Fibroblast of gingiva (primary cell): Measurements from ENCODE around the gene DNM1.
A peak's percentile ranks its signal among the peaks of the same experiment; 100 is the strongest.

Source experiments
- DNase-seq: peaks from one replicate; pipeline ENCODE4 v3.0.0-alpha.2; 2011; ENCODE audit warnings: low read depth

DNM1 gene

DNA sequence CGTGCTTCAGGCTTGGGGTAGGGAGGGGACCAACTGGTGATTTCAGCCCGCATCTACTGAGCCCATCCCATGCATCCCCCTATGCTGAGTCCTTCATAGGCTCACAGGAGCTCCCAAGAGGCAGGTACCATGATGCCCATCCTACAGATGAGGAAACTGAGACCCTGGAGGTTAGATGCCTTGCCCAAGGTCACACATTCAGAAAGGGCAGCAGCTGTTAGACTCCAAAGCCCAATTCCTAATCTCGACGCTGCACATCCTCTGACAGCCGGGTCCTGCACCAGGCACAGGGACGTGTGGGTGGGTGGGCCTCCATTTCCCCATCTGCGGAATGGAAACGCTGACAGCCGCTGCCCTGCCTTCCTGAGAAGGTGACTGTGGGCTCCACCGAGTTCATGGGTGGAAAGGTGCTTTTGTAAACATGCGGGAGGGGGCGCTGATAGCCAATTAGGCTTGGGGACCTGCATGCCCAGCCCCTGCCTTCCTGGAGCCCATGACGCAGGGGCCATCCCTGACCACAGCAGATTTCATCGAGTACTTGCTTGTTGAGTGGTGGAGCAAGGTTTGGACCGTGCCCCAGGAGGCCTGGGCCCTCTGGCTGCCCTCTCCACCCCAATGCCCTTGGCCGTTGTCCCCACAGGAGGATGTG is 2.2 kb downstream of the DNM1 start:
- DNase-seq: no peak

DNA sequence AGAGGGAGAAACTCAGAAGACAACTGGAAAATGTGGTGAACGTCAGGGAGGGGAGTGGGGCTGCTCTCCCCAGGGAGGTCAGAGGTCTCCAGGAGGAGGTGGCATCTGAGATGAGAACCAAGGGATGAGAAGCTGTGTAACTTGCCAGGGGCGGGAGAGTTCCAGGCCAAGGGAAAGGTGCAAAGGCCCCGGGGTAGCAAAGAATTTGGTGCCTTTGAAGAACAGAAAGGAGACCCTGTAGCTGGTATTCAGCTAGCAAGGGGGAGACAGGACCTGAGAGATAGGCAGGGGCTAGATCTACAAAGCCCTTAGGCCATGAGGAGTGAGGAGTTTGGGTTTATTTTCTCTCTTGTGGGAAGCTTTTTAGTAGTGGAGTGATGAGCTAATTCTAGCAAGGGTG is 3.3 kb downstream of the DNM1 start:
- DNase-seq: no peak

DNA sequence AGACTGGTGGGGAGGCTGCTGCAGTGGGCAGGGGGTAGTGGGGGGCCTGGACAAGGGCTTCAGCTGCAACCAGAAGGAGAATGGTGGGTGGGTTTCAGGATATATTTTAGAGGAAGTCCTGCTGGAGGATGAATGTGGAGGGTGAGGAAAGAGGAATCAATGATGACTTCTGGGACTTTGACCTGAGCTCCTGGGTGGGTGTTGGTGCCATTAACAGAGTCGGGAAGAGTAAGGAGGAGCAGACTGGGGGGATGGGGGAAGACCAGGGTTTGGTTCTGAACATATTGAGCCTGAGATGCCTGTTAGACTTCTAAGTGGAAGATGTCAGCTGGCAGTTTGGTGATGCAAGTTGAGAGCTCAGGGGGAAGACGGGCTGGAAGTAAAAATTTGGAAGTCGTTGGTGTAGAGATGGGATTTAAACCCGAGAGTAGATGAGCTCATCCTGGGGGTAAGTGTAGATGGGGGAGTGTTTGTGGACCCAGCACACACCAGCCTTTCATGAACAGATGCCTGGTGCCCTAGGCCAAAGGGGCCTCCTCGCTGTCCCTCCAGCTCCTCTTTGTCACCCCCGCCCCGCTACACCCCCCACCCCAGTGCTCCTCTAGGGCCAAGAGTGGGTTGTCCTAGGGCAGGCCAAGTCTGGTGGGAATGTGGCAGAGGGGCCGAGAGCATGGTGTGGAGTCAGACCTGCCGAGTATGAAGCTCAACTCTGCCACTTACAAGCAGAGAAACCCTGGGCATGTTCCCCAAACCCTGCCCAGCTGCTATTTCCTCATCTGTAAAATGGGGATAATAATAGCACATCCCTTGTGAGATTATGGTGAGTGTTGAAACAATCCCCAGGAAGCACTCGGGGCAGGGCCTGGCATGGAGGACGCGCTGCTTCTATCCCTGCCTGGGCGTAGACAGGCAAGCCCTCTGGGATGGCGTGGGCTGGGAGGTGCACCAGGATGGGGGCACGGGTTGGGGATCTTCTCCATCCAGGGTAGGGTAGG is 4.0 kb downstream of the DNM1 start:
- no peak for DNase-seq

DNA sequence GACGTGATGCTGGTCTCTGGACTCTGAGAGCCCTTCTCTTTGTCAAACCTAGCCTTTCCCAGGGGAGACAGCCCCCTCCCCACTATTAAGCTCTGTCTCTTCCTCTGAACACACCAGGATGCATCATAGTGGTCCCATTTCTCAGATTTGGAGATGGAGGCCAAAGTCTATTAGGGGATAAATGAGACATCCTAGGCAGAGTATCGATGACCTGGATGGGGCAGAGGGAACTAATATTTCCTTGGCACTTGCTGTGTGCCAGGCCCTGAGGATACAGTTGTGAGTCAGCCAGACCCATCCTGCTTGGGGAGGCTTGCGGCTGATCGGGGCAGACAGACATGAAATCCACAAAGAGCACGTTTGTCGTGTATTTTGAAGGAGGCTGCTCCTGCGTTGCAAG is 5.2 kb downstream of the DNM1 start:
- no peak for DNase-seq

DNA sequence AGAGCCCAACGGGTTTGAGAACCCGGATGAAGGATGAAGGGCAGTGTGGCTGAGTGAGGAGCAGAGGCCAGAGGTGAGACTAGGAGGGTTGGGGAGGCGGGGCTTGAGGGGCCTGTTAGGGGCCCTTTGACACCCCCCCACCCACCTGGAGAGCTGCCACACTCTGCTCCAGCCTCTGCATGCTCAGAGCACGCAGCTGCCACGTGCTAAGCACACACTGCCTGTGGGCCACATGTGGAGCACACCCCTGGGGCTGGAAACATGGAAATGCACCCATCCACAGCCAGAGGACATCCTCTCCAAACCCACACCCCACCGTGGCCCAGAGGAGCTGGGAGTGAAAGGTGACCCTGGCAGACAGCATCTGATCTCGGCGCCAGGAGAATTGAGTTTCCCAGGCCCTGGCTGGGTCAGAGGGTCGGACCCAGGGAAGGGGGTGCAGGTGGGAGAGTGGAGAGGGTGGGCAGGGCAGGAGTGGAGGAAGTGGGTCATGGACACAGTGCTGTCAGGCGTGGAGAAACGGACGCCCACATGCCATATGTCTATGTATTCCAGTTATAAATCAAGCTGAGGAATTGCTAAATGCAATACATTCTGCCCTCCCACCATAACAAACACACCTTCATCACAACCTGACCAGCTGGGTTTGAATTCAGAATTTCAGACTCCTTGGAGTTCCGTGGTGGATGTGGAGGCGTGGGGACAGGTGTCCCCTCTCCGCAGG is 5.9 kb downstream of the DNM1 start:
- DNase-seq: no peak

DNA sequence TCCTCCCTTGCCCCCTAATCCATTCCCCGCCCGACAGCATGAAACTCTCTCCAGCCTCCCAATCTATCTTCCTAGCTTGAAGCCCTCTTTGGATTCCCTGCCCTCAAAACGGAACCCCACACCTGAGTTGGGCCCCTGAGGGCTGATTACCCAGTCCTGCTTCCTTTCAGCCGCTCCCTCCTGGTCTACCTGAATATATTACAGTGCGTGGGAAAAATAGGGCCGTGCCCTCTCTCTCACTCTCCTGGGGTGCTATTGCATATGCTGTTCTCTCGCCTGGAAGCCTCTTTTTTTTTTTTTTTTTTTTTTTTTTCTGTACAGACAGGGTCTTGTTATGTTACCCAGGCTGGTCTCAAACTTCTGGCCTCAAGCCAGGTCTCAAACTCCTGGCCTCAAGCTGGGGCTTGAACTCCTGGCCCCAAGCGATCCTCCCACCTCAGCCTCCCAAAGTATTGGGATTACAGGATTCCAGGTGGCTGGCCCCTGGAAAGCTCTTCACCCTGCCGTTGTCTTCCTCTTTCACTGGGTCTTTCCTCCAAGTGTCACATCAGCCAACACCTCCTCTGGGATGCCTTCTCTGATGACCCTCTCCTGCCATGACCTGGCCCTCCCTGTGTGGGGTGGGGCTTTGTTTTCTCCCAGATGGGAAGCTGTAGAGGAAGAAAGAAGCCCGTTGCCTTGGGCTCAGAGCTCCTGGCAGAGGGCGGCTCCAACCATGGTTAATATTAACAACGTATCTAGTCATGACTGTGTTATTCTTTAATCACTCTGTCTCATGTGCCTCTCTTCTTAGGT is 8.2 kb downstream of the DNM1 start:
- no peak for DNase-seq

DNA sequence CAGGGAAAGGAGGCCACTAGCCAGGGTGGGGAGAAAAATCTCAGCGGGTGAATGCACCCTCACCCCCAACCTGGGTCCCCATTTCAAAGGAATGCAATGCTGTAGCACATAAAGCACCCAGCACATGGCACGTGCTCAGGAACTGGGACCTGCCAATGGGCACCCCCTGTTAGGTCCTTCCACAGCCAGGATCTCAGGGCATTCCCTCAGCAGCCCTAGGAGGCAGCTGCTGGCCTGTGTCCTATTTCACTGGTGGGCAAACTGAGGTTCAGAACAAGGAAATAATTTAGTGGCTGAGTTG is 8.8 kb downstream of the DNM1 start:
- no peak for DNase-seq

DNA sequence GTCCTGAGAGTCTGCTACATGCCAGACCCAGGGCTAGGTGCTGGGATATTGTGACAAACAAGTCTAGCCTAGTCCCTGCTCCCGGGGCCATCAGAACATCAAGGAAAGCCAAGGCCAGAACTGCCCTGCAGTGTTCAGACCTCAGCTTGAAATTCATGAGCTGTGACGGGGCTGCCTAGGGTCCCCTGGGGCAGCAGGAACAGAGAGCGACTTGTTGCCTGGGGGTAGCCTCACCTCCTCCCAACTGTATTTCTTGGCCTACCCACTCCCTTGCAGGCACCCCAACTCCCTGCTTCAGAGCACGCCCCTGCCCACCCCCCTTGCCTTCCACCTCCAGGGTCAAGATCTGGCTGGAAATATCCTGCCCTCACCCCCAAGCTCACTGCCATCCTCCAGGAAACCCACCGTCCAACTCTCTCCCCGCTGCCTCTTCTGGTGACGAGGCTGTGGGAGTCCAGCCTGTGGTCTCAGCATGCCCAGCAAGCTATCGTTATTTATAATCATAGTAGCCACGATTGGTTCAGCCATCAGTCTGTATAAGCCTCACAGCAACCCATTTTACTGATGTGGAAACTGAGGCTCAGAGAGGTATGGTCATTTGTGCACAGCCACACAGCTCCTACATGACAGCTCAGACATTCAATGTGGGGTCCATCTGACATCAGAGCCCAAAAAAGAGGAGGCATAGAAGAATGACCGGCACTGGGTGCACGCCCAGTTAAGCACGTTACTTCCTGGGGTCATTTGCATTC is 10.7 kb downstream of the DNM1 start:
- no peak for DNase-seq

DNA sequence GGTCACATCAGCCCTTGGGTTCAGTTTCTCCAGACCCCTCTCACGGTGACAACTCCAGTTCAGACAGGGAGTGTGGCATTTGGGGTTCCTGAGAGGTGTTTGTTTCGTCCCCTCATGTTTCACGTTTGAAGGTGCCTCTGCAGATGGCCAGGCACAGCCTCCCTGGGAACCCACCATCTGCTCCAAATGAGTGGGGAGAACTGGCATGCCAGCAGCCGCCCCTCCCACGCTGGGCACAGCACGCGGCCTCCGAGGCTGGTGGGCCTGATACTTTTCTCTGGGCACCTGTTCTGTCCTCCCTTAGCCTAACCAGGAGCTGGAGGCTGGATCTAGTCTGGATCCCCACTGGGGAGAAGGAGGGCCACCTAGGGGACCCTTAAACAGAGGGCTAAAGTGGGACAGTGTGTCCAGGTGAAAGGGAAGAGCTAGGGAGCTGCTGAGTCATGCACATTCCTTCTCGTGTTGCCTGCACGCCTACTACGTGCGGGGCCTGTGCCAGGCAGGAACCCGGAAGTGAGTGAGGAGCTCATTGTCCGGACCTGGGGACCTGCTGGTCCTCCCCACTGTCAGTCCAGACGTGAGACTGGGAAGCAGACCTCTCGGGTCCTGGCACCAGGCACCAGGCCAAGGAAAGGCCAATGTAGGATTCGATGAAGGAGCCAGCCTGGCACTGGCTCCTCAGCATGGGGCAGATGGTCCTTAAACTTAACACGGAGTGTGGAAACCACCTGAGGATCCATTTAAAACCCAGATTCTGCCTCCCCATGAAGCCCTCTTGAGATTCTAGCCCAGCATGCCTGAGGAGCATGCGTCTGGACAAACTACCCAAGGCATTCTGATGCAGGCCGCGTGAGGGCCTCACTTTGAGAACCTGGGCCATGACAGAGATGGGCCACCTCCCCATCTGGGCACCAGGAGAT is 11.7 kb downstream of the DNM1 start:
- no peak for DNase-seq

DNA sequence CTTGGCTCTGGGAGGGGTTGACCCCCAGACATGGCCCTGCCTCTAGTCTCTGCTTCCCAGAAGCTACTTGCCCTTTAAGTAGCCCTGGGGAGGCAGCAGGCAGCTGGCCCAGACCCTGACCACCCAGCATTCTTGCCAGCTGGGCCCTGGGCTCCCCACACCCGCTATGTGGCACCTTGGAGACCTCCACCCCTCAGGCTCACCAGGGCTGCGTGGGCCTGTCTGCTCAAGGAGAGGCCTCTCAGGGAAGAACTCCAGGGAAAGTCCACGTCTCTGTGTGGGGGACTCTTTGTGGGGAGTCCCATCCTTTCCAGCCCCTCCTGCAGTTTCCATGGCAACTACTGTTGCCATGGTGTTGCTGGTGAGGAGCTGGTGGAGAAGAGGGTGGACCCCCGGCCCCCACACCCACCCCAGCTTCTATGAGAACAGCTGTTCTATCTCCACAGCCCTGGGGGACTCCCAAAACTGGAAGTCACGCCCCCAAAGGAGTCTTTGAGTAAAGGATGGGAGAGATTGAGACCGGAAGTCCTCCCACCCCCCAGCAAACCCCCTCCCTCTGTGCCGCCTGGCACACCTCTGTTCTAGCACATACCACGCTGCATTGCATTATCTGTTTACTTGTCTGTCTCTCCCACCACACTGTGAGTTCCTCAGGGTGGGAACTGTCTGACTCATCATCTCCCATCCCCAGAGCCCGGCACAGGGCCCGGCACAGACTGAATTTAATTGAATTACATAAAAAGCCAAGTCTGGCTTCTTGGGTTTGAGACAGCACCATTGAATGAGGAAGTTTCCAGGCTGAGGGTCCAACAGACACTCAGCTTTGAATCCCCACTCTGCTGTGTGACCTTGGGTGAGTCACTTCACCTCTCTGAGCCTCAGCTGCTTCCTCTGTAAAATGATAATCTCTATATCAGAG is 12.6 kb downstream of the DNM1 start:
- no peak for DNase-seq

DNA sequence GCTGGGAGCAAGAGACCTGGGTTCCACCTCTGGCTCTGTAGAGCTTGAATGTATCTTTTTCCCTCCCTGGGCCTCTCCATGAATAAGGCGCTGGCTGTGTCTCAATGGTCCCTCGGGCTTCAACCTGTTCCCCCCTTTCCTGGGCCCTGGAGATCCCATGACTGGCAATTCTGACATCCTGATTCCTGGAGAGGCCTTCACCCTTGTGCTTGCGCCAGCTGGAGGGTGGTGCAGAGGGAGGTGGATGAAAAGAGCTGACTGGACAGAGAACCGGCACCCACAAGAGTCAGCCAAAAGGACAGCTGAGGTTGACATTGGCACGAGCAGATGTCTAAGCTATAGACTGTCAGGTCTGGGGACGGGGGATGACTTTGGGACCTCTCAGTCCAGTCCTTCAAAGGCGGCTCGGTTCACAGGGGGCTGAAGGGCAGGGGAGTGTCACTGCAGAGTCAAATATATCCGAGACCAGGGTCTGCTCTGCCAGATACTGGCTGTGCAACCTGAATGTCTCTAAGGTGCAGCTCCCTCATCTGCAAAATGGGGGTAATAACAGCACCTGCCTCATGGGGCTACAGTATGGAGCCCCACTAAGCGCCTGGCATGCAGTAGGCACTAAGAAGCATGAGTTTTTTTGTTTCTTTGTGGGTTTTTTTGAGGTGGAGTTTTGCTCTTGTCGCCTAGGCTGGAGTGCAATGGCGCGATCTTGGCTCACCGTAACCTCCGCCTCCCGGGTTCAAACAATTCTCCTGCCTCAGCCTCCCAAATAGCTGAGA is 13.8 kb downstream of the DNM1 start:
- peak; percentile 24 for DNase-seq

DNA sequence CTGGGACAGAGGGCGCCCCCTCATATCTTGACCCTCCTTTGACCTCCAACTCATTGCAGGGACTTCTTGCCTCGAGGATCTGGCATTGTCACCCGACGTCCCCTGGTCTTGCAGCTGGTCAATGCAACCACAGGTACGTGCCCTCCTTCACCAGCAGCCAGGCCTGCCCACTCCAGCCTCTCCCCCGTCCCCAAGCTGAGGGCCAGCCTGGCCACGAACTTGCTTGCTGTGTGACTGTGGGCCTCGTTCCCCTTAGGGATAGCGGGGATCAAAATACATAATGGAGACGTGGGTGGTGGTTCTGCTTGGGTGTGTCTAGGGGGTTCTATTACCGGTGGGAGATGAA is 15.0 kb downstream of the DNM1 start:
- no peak for DNase-seq

DNA sequence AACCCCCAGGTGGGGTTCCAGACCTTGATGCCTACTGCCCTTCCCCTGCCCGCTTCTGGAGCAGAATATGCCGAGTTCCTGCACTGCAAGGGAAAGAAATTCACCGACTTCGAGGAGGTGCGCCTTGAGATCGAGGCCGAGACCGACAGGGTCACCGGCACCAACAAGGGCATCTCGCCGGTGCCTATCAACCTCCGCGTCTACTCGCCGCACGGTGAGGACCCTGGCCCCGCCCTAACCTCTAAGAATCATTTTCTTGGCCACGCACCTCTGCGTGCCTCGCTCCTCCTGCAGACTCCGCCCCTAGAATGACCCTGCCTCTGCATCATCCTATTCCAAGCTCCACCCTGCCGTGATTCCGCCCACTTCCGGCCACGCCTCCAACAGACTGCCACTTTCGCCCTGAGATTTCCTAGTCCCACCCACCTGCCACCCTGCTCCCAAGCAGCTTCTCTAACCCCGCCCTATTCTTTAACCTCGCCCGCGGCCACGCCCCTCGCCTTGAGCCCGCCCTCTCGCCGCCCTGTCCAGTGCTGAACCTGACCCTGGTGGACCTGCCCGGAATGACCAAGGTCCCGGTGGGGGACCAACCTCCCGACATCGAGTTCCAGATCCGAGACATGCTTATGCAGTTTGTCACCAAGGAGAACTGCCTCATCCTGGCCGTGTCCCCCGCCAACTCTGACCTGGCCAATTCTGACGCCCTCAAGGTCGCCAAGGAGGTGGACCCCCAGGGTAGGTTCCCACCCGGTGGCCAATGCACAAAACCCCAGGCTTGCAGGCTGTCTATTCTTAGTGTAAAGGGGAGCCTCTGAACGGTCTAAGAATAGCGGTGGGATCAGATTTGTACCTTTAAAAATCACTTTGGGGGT is 15.6 kb downstream of the DNM1 start:
- peak; percentile 30 for DNase-seq

DNA sequence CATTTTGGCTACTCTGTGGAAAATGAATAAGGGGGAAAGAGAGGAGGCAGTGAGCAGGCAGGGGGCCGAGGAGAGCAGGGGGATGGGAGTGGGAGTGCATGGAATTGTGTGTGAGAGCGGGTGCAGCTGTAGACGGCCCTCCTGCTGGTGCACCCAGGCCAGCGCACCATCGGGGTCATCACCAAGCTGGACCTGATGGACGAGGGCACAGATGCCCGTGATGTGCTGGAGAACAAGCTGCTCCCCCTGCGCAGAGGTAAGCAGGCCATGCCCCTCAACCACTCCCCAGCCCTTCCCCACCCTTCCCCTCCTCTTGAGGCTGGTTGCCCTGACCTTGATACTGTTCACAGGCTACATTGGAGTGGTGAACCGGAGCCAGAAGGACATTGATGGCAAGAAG is 16.7 kb downstream of the DNM1 start:
- no peak for DNase-seq

DNA sequence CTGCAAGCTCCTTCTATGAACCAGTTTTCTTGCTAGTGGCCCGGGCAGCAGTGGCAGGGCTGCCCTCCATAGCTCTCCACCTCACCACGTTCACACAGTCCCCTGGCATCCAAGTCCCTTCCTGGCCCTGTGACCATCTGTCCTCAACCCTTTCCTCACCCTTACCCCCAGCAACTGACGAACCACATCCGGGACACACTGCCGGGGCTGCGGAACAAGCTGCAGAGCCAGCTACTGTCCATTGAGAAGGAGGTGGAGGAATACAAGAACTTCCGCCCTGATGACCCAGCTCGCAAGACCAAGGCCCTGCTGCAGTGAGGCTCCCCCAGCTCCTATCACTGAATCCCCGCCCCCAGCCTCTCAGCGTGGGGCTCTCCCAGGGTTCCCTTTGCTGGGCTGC is 18.8 kb downstream of the DNM1 start:
- DNase-seq: no peak

DNA sequence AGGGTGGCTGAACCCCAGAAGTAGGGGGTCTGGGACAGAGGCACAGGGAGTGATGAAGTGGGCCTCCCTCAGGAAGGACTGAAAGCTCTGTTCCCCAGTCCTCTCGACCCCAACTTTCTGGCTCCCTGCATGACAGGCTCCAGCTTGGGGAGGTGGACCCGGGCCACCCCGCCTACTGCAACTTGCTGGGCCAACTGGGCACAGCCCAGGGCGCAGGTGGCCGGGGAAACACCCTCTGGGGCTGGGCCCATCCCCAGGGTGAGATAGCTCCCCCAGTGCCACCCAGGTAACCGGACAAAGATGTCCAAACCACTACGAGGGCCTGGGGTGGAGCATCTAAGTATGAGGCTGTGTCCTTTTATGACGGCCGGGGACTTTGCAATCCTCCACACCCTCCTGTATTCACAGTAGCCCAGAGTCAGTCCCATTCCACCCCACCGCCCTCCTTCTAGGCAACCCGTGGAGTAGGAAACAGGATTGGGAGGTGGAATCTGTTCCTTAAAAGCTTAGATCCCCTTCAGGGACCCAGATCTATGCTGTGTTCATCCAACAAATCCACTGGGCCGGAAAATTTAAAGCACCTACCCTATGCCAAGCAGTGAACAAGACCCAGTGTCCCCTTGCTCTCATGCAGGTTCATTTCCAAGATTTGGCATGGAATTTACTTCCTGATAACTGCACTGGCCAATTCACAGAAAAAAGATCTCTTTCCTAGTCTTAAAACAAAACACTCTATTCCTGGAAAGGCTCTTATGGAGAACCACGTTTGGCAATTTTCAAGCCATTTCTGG is 19.9 kb downstream of the DNM1 start:
- no peak for DNase-seq

DNA sequence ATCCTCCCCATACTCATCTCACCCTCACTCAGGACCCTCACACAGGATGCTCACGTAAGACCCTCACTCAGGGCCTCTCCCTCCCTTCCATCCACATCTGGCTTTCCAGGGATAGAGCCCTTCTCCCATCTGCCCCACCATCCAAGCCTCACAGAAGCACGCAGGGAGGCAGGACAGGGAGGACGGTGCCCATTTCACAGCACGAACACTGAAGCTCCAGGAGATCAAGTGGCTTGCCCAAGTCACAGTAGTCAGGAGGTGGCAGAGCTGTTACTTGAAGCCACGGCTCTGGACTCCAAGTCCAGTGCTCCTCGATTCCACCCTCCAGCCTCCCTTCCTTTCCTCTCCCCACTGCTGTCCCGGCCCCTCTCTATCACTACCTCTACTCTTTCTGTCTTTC is 21.7 kb downstream of the DNM1 start:
- no peak for DNase-seq
